H1 (cell line): ENCODE measurements around the gene ABHD8. TPM values are rescaled to one million over a fixed set of nuclear protein-coding genes. Genes with fewer than 3 reads are reported as not detected.

ENCODE experiments used
- CTCF ChIA-PET: fragments of 300-600 bp; sonication (Branson Sonifier 250); formaldehyde crosslinking; loops from one replicate; lab custom pipeline; 2021; ENCODE audit not compliant: partially characterized antibody; lab: Charles Lee
- POLR2A ChIA-PET: fragments of 300-600 bp; sonication (Branson Sonifier 250); formaldehyde crosslinking; loops from one replicate; lab custom pipeline; 2021; ENCODE audit warnings: inconsistent platforms; ENCODE audit not compliant: partially characterized antibody; lab: Charles Lee
- DNase-seq, 2 experiments: peaks; one replicate each; pipeline versions ENCODE4 v3.0.0 to v3.0.0-alpha.2; 2010 to 2022; ENCODE audit warnings: low spot score in 2 of 2, low read depth in 1 of 2, mixed read lengths in 1 of 2
- FAIRE-seq: peaks from 2 replicates; lab custom pipeline; 2011; peaks lifted over from hg19 to GRCh38; lab: Jason Lieb, UNC
- H2AFZ ChIP-seq: 2 replicates; pipeline ENCODE4 v1.8.1; 2012; ENCODE audit warnings: low read length, inconsistent platforms
- H2AK5ac ChIP-seq: 2 replicates; pipeline ENCODE4 v1.6.1; 2013; ENCODE audit warnings: low read depth, low read length
- H2BK120ac ChIP-seq: replicated peaks from 2 replicates; pipeline ENCODE3; 2013; ENCODE audit warnings: low read depth, low read length, inconsistent platforms
- H2BK12ac ChIP-seq: 2 replicates; pipeline ENCODE4 v1.6.1; 2013; ENCODE audit warnings: low read depth, low read length
- H2BK15ac ChIP-seq: 2 replicates; pipeline ENCODE4 v1.6.1; 2013; ENCODE audit warnings: low read length
- H2BK20ac ChIP-seq: 2 replicates; pipeline ENCODE4 v1.6.1; 2013; ENCODE audit warnings: low read length
- H2BK5ac ChIP-seq: 2 replicates; pipeline ENCODE4 v1.6.1; 2013; ENCODE audit warnings: low read depth, low read length
- H3K14ac ChIP-seq: 2 replicates; pipeline ENCODE4 v1.6.1; 2013; ENCODE audit warnings: inconsistent platforms; ENCODE audit not compliant: insufficient read length
- H3K18ac ChIP-seq: 2 replicates; pipeline ENCODE4 v1.6.1; 2013; ENCODE audit warnings: low read length; ENCODE audit errors: extremely low read depth
- H3K23ac ChIP-seq: 2 replicates; pipeline ENCODE4 v1.6.1; 2013; ENCODE audit warnings: inconsistent platforms; ENCODE audit not compliant: insufficient read length
- H3K23me2 ChIP-seq: 2 replicates; pipeline ENCODE4 v1.6.1; 2013; ENCODE audit warnings: low read depth, low read length
- H3K27ac ChIP-seq: 2 replicates; pipeline ENCODE4 v1.6.1; 2011; ENCODE audit warnings: low read depth, low read length, inconsistent platforms
- H3K27me3 ChIP-seq, 4 experiments: replicated peaks in 1 of 4; 1 replicate in 1 of 4; 2 replicates in 3 of 4; pipeline versions ENCODE4 v1.6.1 to v1.8.1; 2011 to 2013; ENCODE audit warnings: low read length in 3 of 4, mild to moderate bottlenecking in 3 of 4, inconsistent platforms in 2 of 4, mixed read lengths in 2 of 4, moderate library complexity in 1 of 4; ENCODE audit not compliant: control insufficient read depth in 3 of 4, insufficient read depth in 3 of 4; ENCODE audit errors: extremely low read depth in 1 of 4
- H3K36me3 ChIP-seq, 4 experiments: 2 replicates each; pipeline versions ENCODE4 v1.6.1 to v1.8.1; 2011 to 2013; ENCODE audit warnings: mild to moderate bottlenecking in 4 of 4, low read length in 3 of 4, moderate library complexity in 2 of 4, control low read depth in 1 of 4, inconsistent platforms in 1 of 4; ENCODE audit not compliant: insufficient read depth in 4 of 4, control insufficient read depth in 2 of 4
- H3K4ac ChIP-seq: replicated peaks from 2 replicates; pipeline ENCODE3; 2013; ENCODE audit warnings: low read length, low read depth, mixed read lengths, inconsistent platforms; ENCODE audit not compliant: insufficient read length
- H3K4me1 ChIP-seq, 4 experiments: replicated peaks in 1 of 4; 1 replicate in 1 of 4; 2 replicates in 3 of 4; pipeline versions ENCODE4 v1.6.1 to v1.8.1; 2011 to 2013; ENCODE audit warnings: low read length in 3 of 4, inconsistent platforms in 2 of 4, mixed read lengths in 1 of 4; ENCODE audit not compliant: insufficient read depth in 4 of 4, control insufficient read depth in 3 of 4
- H3K4me2 ChIP-seq, 2 experiments: 2 replicates each; pipeline versions ENCODE4 v1.6.1 to v1.8.1; 2011 to 2013; ENCODE audit warnings: low read depth in 2 of 2, low read length in 2 of 2, control low read depth in 1 of 2, inconsistent platforms in 1 of 2, mild to moderate bottlenecking in 1 of 2; ENCODE audit not compliant: insufficient read depth in 1 of 2
- H3K4me3 ChIP-seq, 4 experiments: fragments of 200-600, 300-600 bp in 1 of 4; sonication (generic), shearing (Covaris generic), sonication (Bioruptor Twin) in 1 of 4; 2 replicates each; pipeline versions ENCODE4 v1.5.1 to v1.8.1; 2011 to 2016; ENCODE audit warnings: low read length in 4 of 4, low read depth in 3 of 4, control low read depth in 2 of 4, inconsistent platforms in 2 of 4, mild to moderate bottlenecking in 2 of 4, mixed read lengths in 1 of 4, moderate library complexity in 1 of 4; ENCODE audit not compliant: insufficient read depth in 2 of 4; ENCODE audit errors: extremely low read depth in 1 of 4
- H3K56ac ChIP-seq: replicated peaks from 2 replicates; pipeline ENCODE3; 2013; ENCODE audit warnings: low read depth, mild to moderate bottlenecking, mixed read lengths, low read length, inconsistent platforms; ENCODE audit not compliant: insufficient read length
- H3K79me1 ChIP-seq: 2 replicates; pipeline ENCODE4 v1.6.1; 2013; ENCODE audit warnings: low read depth, low read length, control low read depth
- H3K79me2 ChIP-seq, 2 experiments: 2 replicates each; pipeline versions ENCODE4 v1.6.1 to v1.8.1; 2012 to 2013; ENCODE audit warnings: low read length in 2 of 2, mild to moderate bottlenecking in 2 of 2, inconsistent platforms in 1 of 2; ENCODE audit not compliant: insufficient read depth in 2 of 2, control insufficient read depth in 1 of 2
- H3K9ac ChIP-seq, 4 experiments: replicated peaks in 1 of 4; 1 replicate in 1 of 4; 2 replicates in 3 of 4; pipeline versions ENCODE4 v1.6.1 to v1.8.1; 2011 to 2013; ENCODE audit warnings: low read depth in 3 of 4, low read length in 3 of 4, control low read depth in 2 of 4, mild to moderate bottlenecking in 2 of 4, moderate library complexity in 2 of 4, inconsistent platforms in 1 of 4; ENCODE audit errors: extremely low read depth in 1 of 4
- H3K9me3 ChIP-seq, 2 experiments: 2 replicates each; pipeline versions ENCODE4 v1.6.1 to v1.8.1; 2012 to 2013; ENCODE audit warnings: mild to moderate bottlenecking in 2 of 2, moderate library complexity in 2 of 2, control low read depth in 1 of 2, inconsistent platforms in 1 of 2, low read depth in 1 of 2, low read length in 1 of 2, mixed read lengths in 1 of 2; ENCODE audit not compliant: insufficient read depth in 2 of 2
- H4K20me1 ChIP-seq, 2 experiments: replicated peaks in 1 of 2; 2 replicates each; pipeline versions ENCODE3 to v1.8.1; 2011 to 2013; ENCODE audit warnings: inconsistent platforms in 2 of 2, low read length in 2 of 2, mild to moderate bottlenecking in 1 of 2; ENCODE audit not compliant: insufficient read depth in 2 of 2, control insufficient read depth in 1 of 2
- H4K5ac ChIP-seq: 2 replicates; pipeline ENCODE4 v1.6.1; 2013; ENCODE audit warnings: low read length, low read depth, mixed read lengths, inconsistent platforms; ENCODE audit not compliant: insufficient read length
- H4K8ac ChIP-seq: 2 replicates; pipeline ENCODE4 v1.8.0; 2013; ENCODE audit warnings: mild to moderate bottlenecking, moderate library complexity, low read length, inconsistent platforms; ENCODE audit not compliant: insufficient read depth; ENCODE audit errors: extremely low read depth
- H4K91ac ChIP-seq: replicated peaks from 2 replicates; pipeline ENCODE3; 2013; ENCODE audit warnings: low read length, mixed read lengths, inconsistent platforms; ENCODE audit not compliant: insufficient read length
- ATF2 ChIP-seq: IDR thresholded peaks from 2 replicates; pipeline ENCODE4 v1.6.1; 2012; ENCODE audit warnings: low read length, inconsistent platforms
- BRCA1 ChIP-seq: IDR thresholded peaks from 2 replicates; pipeline ENCODE4 v1.6.1; 2012; ENCODE audit warnings: low read depth, low read length, improper control_type of control experiment
- CBX5 ChIP-seq: fragments of 300-800, 300-1000 bp; sonication (generic); IDR thresholded peaks from 2 replicates; pipeline ENCODE4 v1.7.1; 2016; ENCODE audit warnings: antibody characterized with exemption, low read length, low read depth
- CTBP2 ChIP-seq: IDR thresholded peaks from 2 replicates; pipeline ENCODE4 v1.7.0; 2011; ENCODE audit warnings: borderline replicate concordance, mild to moderate bottlenecking, moderate library complexity, mixed read lengths, low read length; ENCODE audit not compliant: insufficient read depth, insufficient read length
- EP300 ChIP-seq, 2 experiments: IDR thresholded peaks; 1 replicate in 1 of 2; 2 replicates in 1 of 2; pipeline ENCODE4 v1.6.1; 2011 to 2012; ENCODE audit warnings: low read depth in 2 of 2, low read length in 2 of 2, mild to moderate bottlenecking in 2 of 2, borderline replicate concordance in 1 of 2, inconsistent platforms in 1 of 2, moderate library complexity in 1 of 2
- GTF2F1 ChIP-seq: IDR thresholded peaks from 2 replicates; pipeline ENCODE4 v1.6.1; 2012; ENCODE audit warnings: low read depth, low read length, improper control_type of control experiment, borderline replicate concordance
- KDM1A ChIP-seq: fragments of 200-600, 300-600 bp; sonication (generic); IDR thresholded peaks from 2 replicates; pipeline ENCODE4 v1.7.1; 2016; ENCODE audit warnings: mild to moderate bottlenecking, low read length, borderline replicate concordance
- POLR2A ChIP-seq, 2 experiments: IDR thresholded peaks; 1 replicate in 1 of 2; 2 replicates in 1 of 2; pipeline ENCODE4 v1.6.1; 2011; ENCODE audit warnings: low read depth in 2 of 2, low read length in 2 of 2, mild to moderate bottlenecking in 2 of 2; ENCODE audit errors: control extremely low read depth in 1 of 2
- SIN3A ChIP-seq, 2 experiments: IDR thresholded peaks in 1 of 2; conservative IDR thresholded peaks in 1 of 2; 2 replicates each; pipeline ENCODE4 v1.6.1; 2011 to 2012; ENCODE audit warnings: low read length in 2 of 2, improper control_type of control experiment in 1 of 2, low read depth in 1 of 2, mild to moderate bottlenecking in 1 of 2
- TBP ChIP-seq: IDR thresholded peaks from 2 replicates; pipeline ENCODE4 v1.6.1; 2011; ENCODE audit warnings: low read depth, low read length, improper control_type of control experiment
- WGBS, 2 experiments: shearing (Covaris generic) in 1 of 2; methylation state at CpG; one replicate each; pipeline versions ENCODE4 v1.1.6 to v1.1.7; 2013 to 2015; ENCODE audit warnings: low lambda C conversion rate in 2 of 2, mixed read lengths in 2 of 2, inconsistent platforms in 1 of 2, low coverage in 1 of 2, missing lambda C conversion rate in 1 of 2; ENCODE audit not compliant: insufficient replicate concordance in 2 of 2, insufficient coverage in 1 of 2, insufficient read length in 1 of 2; ENCODE audit errors: extremely low coverage in 1 of 2, missing lambda C conversion rate in 1 of 2; 5-methylcytosine and 5-hydroxymethylcytosine counted together
- polyA plus RNA-seq, 7 experiments: library from polyadenylated mRNA; depleted of rRNA in 3 of 7; stranded (reverse) in 5 of 7; unstranded in 2 of 7; fragments of >200 nt in 5 of 7; fragments of 200-250 nt in 2 of 7; gene quantifications; 1 replicate in 5 of 7; 2 replicates in 1 of 7; 4 replicates in 1 of 7; pipeline versions ENCODE4 v1.2.1 to v1.2.3, GENCODE V29; 2011 to 2013; ENCODE audit warnings: missing spikeins in 2 of 7, mixed read lengths in 2 of 7
- total RNA-seq: library from RNA; stranded (reverse); fragmentation: NEBNext Ultra II Directional; extraction: Animal tissue kit (Norgen Biotek cat#: 25700); gene quantifications from 2 replicates; pipeline ENCODE4 v1.2.1, GENCODE V29; 2021

ABHD8 gene
- total and polyA plus RNA-seq, 2 of the 8 experiments (the other 6 are each of a cell fraction or from before 2014, with no cell fraction given) = 11.3 to 18.7 TPM

GRCh38 chr19:17338433-17339078 lies 35.3 kb upstream of the ABHD8 start:
- Histone ChIP-seq H4K91ac (no peak overlapping the region), H3K4me1 (peaks cover 0 to 34% (median 26%) of the 10 kb centered on the region in 4 experiments; a peak in 5 of 7 replicates), H2BK120ac (no peak overlapping the region), H3K4me2 (peak overlapping the region; percentile 84 to 91), H3K56ac (no peak overlapping the region), H3K27me3 (no peaks in the 10 kb centered on the region), H3K4me3 (peak overlapping the region; percentile 74 to 96 (median 93); a peak in 7 of 8 replicates), H4K8ac (peak overlapping the region; percentile 70; the same call in 1 of the 2 replicates), H3K9ac (no peak overlapping the region; a peak in 1 of 7 replicates), H4K20me1 (peaks cover 0 to 2% of the 10 kb centered on the region in 2 experiments), H3K23ac (no peak overlapping the region), H2BK12ac (peak overlapping the region; percentile 50; the same call in 1 of the 2 replicates), H3K23me2 (peaks cover 23% of the 10 kb centered on the region), H3K36me3 (peaks cover 0 to 3% (median 0%) of the 10 kb centered on the region in 4 experiments; a peak in 1 of 8 replicates), H2BK20ac (no peak overlapping the region), H3K4ac (peak overlapping the region; percentile 36), H3K27ac (no peak overlapping the region), H2BK5ac (0 out of 2 replicates have a peak overlapping the region, but pooled peaks have one; percentile 71), H3K79me2 (no peaks in the 10 kb centered on the region), H2BK15ac (no peak overlapping the region), H4K5ac (no peak overlapping the region), H2AFZ (no peak overlapping the region), H2AK5ac (no peak overlapping the region), H3K9me3 (no peaks in the 10 kb centered on the region), H3K14ac (no peak overlapping the region), H3K18ac (no peak overlapping the region), H3K79me1 (peaks cover 3% of the 10 kb centered on the region)
- POLR2A ChIA-PET = interaction anchor here (0.7 to 13.5 kb wide), 10 partner anchors 9 to 640 kb away, joined by 3 to 100 read pairs (median 4); partner anchors contain the start of gene DDA1
- no peak for FAIRE-seq
- no peak for DNase-seq
- WGBS, 2 experiments = 90% methylated on average over 30 of the region's 30 CpGs; no CpG with 5 or more reads in 1 of the 2 experiments
- CTCF ChIA-PET = interaction anchor here (0.8 to 13.5 kb wide), 5 partner anchors 33 to 127 kb away, joined by 3 to 153 read pairs (median 4); partner anchors contain the start of genes CCDC194 and MRPL34
- TF ChIP-seq GTF2F1 (no peak), POLR2A (IDR thresholded peaks at IDR 0.05; ENCODE audit: control extremely low read depth in 1 of 2, low read depth in 2 of 2, low read length in 2 of 2) (no peak), BRCA1 (no peak), KDM1A (no peak), CTBP2 (no peak), ATF2 (no peak), SIN3A (conservative IDR thresholded peaks at IDR 0.05 in 1 of 2, IDR thresholded peaks at IDR 0.05 in 1 of 2; ENCODE audit: low read depth in 1 of 2, low read length in 2 of 2) (no peak), CBX5 (no peak), TBP (no peak), EP300 (IDR thresholded peaks at IDR 0.05; ENCODE audit: borderline replicate concordance in 1 of 2, low read depth in 2 of 2, low read length in 2 of 2) (no peak)
